DMS153 treated with DMSO at 0.1 percent for 48 hours (cell line): ENCODE data around the gene TCF12.
"Not testable (repeated sequence)": the region's sequence is repeated elsewhere in the genome, so short reads cannot be mapped to it uniquely, and the experiment has no call there.

ENCODE experiments used
- DNase-seq: peaks from one replicate; lab custom pipeline; 2025; ENCODE audit not compliant: unreplicated experiment; lab: John Stamatoyannopoulos, UW

Gene TCF12

GRCh38 chr15:57086857-57087427 lies 168.5 kb downstream of the TCF12 start:
- no peak for DNase-seq

DNA sequence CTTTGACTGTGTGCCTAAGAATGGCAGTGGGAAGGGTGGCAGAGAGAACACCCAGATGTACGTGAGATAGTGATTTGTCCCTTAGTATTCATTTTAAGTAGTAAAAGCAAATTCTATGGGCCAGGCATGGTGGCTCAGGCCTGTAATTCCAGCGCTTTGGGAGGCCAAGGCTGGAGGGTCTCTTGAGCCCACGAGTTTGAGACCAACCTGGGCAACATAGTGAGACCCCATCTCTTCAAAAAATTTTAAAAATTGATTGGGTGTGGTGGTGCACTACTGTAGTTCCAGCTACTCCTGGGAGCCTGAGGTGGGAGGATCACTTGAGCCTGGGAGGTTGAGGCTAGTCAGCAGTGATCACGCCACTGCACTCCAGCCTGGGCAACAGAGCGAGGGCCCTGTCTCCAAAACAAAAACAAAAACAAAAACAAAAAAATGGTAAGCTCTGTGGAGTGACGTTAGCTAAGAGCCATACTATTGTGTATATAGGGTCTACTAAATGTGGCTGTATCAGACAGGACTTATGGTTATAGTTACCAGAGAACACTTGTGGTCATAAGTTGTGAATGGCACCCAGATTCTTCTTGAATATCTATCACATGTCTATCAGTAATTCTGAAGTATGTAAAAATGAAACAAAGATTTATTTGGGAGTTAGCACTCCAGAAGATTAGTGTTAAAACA lies 171.5 kb downstream of the TCF12 start:
- DNase-seq: no peak

- DNase-seq: no peak
Measured at GRCh38 chr15:57090496-57090859, 172.0 kb downstream of the TCF12 start.

DNA sequence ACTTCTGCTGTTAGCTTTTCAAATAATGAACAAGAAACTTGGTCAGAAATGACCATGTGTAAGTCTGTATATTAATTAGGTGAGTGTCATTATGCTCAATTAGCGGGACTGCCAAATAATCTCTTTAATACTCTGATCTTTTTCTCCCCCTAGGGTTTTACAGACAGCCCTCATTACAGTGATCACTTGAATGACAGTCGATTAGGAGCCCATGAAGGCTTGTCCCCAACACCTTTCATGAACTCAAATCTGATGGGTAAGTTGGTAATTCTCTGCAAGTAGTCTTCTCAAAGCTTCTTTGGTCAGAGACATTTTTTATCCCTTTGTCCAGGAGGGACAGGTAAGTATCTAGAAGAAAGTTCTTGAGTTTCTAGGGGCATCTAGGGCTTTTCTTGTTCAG lies 173.2 kb downstream of the TCF12 start:
- no peak for DNase-seq

DNA sequence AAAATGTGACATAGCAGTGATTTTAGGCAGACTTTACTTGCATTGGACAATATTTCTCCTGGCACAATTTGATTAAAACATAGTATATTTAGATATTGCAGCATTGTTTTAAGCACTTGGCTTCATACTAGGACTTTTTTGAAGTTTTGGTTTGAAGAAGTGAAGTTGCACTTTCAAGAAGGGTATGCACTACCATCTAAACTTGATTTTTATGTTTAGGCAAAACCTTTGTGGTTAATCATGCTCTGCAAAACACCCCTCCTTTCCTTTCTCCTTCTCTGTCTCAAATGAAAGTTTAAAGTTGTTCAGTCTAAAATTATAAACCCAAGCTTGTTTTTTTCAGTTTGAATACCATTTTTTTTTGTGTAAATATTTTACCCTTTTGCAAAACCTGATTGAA lies 173.8 kb downstream of the TCF12 start:
- DNase-seq: no peak

DNA sequence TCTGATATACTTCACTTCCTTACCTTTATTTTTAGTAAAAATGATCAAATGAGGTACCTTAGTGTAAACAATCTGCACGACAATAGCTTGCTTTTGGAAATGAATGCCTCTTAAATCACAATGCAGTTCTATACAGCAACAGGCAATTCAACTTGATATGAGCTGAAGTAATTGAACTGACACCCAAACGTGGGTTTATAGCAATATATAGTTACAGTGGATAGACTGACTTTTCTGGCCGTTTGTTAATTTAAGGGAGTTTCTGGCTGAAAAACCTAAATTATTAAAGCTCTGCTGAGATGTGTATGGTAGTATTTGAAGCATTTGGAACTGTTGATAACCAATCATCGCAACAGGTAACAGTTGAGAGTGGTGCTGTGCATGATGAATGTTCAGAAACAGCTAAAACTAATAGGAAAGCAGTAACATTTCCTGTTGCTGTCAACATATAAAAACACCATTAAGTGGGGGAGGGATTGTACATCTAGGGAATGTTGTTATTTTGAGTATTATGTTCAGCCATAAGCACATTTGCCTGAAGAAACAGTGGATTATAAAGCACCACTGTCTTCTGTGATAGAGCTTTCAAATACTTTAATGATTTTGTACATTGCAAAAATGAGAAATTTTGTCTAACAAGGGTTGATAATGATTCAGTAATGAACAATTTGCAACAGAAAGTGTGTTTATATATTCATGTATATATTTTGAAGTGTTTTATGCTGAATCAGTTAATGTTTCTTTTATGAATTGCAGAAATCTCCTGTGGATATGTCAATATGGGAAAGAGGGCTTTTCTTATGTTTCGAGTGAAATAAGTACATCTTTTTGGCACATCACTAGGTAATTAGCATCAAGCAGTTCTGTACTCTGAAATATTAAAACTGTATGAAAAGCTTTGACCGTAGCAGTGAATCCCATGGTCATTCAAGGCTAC lies 176.1 kb downstream of the TCF12 start:
- DNase-seq: no peak

- no peak for DNase-seq
Measured at GRCh38 chr15:57095896-57096295, 177.5 kb downstream of the TCF12 start.

GRCh38 chr15:57097246-57097645 lies 178.8 kb downstream of the TCF12 start:
- no peak for DNase-seq

GRCh38 chr15:57097919-57098543 lies 179.6 kb downstream of the TCF12 start:
- DNase-seq: not testable (repeated sequence)

GRCh38 chr15:57098896-57099295 lies 180.5 kb downstream of the TCF12 start:
- no peak for DNase-seq

GRCh38 chr15:57100136-57100539 lies 181.7 kb downstream of the TCF12 start:
- DNase-seq: no peak

DNA sequence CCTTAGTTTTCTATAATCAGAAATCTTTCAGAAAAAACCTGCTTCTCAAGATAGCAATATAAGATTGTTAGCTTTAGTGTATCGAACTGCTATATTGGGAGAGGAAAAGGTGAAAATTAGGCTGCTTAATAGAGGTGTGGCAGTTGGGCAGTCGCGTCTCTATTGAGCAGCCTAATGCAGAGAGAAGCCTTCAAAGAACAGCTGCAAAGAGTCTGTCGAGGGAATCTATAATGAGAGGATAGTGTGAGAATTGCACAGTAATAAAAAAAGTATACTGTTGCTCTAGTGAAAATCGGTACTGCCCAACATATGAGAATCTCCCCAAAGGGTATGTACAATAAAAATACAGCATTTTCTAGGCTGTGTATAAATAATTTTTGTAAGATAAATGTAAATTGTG lies 184.4 kb downstream of the TCF12 start:
- no peak for DNase-seq

DNA sequence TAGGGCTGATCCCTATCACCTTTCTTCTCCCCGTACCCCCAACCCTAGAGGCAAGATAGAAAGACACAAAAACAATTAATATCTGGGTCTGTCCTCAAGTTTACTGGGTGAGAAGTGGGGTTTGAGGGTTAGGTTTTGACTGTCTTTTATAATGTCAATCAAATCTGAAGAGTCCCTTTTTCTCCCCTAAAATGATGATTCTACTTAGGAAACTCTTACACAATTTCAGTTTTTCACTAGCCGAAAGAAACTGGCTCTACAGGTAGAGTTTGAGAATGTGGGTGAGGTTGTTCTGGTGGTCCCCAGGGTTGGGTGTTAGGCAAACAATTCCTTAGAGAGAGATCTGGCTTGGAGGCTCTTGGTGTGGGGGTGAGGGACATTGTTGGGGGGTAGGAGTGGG lies 189.9 kb downstream of the TCF12 start:
- DNase-seq: no peak

DNA sequence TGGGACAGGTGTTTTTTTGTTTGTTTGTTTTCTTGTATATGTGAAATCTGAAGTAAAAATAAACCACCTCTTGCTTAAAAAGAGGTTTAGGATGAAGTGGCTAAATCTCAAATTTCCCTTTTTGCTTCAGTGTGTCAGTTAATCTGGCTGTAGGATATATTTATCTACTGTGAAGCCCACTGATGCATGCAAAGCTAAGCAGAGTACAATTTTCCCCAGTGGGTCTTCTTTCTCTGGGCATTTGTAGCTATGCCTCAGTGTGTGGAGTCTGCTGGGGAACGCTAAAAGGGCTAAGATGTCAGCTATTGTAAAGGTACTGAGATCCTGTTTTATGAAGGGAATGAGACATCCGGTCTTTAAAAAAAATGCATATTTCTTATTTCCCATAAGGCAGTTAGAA lies 190.6 kb downstream of the TCF12 start:
- no peak for DNase-seq

DNA sequence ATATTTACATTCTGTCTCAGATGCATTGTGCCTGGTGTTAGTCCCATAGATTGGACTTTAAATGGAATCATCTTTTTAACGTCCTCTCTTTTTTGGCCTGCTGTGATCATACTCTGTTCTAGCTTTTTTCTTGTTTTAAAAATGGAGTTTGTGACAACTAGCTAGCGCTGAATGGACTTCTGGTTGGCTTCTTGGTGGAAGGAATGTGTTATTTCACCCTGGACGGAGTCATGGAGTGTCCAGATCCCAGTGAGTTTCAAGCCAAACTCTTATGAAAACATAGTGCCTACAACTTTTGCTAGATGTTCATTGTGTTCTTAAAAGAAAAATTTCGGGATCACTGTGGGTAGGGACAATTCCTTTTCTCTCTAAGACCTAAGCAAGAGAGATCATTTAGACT lies 192.6 kb downstream of the TCF12 start:
- DNase-seq: no peak

GRCh38 chr15:57112178-57112577 lies 193.7 kb downstream of the TCF12 start:
- DNase-seq: no peak

GRCh38 chr15:57114070-57114469 lies 195.6 kb downstream of the TCF12 start:
- peak; percentile 27 for DNase-seq

GRCh38 chr15:57118013-57118799 lies 199.8 kb downstream of the TCF12 start:
- DNase-seq: no peak

DNA sequence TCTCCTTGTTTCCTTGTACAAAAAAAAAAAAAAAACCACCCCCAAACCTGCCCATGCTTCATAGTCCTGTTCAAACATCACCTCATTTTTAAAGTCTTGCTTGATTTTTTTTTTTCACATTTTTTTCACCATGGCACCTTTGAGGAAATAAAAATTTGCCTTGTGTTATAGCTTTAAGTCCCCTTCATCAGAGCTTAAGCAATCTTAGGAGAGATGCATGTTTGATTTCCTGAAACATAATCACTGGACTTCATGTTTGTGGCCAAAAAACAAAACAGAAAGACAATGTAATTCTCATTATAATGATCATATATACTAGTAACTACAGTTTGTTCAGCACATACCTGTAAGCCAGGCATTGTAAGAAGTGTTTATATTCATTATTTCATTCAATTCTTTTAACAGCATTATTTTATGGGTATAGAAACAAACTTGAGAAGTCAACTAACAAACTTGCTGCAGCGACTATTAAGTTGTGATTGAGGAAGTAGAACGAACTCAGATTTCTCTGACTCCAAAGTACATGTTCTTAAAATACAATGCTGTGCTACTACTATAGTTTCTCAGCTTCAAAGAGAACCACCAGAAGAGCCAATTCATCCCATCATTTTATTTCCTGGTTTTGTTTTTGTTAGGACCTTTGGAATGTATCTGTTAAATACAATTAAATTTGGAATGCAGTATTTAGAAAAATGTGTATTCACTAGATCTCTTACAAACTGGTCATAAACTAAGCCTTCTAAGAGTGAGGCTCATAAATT lies 203.8 kb downstream of the TCF12 start:
- DNase-seq: no peak

DNA sequence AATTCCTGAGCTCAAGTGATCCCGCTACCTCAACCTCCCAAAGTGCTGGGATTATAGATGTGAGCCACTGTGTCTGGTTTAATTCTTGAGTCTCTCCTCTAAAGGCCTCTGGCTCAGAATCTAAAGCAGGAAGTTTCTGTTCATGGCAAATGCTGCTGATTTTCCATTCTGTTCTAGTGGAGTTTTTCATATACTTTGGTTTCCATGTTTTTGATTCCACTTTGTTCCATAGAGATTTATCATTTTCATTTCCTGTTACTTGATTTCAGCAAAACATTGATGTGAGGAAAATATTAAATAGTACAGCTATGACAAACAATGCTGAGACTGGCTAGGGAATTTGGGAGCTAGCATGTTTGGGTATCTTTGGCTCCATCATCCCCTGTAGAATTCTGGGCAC lies 205.6 kb downstream of the TCF12 start:
- DNase-seq: no peak
